Activated T-helper 1 cell treated with anti-CD3 and anti-CD28 coated beads, Interleukin-2, amount 50 U/mL, for 16 hours (primary cell): ENCODE measurements around the gene MTUS2.

ENCODE experiments used
- DNase-seq, 2 donors: peaks; one replicate each; pipeline ENCODE4 v3.0.0-alpha.2; 2020; ENCODE audit warnings: low read depth in 1 of 2, low spot score in 1 of 2

MTUS2 gene

GRCh38 chr13:29103065-29103800, 283.1 kb downstream of the MTUS2 start:
- no peak for DNase-seq

GRCh38 chr13:29104461-29104860, 284.3 kb downstream of the MTUS2 start:
- DNase-seq: no peak

DNA sequence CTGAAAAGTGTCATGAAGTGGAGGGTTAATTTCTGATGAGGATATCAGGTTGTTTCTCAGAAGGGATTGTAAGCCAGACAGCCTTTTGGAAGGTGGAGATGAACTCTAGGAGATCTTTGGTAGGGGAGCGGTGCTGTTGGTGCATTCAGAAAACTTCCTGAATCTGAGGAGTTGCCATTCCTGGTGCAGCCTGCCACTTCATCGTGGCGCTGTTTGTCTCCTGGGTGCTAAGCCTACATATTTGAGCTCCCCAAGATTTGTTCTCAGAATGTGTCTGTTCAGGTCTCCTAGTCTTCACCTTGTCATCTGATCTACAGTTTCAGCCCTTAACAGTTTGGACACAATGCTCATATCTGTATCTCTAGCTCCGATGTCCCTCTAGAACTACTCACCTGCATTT, 285.6 kb downstream of the MTUS2 start:
- no peak for DNase-seq

DNA sequence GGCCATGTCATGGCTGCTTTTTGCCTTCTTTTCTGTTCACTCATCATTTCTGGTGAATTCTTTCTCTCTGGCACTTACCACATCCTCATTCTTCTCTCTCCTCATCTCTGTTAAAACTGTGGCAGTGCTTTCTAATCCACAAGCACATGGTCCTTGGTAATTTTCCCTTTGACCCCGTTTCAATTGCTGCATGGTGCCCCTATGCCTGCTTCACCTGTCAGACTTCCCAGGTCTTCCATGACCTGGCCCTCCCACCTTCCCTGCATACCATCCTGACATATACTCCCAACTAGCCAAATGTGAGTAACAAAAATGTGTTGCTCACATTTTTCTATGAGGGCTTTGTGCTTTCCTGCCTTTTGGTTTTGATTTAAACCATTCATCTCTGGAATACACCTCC, 286.5 kb downstream of the MTUS2 start:
- no peak for DNase-seq

DNA sequence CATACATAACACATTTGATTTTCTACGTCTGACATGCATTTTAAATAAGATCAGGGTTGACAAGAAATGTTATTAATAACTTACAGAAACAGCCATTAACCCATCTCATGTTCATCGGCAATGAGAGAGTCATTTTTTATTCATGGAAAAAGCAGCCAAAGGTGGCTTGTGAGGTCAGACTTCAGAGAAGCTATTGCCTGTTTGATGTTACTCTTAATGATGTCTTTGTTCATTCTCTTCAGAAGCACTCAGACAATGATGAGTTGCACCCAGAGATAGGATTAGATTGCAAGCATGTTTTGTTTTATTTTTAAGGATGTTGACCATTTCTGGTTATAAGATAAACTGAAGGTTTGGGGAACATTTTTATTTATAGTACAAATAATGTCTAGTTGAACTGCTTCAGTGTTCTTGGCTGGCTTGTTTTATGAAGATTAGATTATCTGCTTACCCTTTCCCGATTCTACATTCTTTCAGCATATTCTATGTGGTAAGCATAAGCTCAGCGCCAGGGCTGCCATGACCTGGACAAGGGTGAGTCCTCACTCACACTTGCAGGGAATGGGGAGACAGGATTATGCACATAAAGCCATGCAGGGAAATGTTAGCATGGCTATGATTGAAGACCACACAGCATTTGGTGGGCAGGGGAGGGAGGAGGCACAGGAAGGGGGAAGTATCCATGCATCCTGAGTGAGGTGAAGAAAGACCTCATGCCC, 288.1 kb downstream of the MTUS2 start:
- no peak for DNase-seq

GRCh38 chr13:29109987-29110386, 289.8 kb downstream of the MTUS2 start:
- DNase-seq: no peak

- no peak for DNase-seq
These were observed 291.3 kb downstream of the MTUS2 start for GRCh38 chr13:29111446-29111845.

DNA sequence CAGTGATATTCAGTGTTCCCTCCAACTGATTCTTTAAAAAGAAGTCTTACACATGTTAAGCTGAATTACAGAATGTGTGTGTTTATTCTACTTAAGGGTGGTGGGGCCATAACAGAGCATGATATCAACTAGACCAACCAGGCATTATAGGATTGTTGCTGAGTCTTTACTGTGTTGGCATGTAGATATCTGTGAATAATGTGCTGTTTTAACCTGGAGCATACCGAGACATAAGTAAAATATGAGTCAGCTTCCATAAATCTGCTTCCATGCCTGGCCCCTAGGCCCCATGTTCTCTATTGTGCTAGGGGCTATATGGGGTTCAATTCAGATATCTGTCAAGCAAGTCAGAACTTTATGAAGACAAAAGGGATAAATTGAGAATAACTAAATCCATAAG, 295.7 kb downstream of the MTUS2 start:
- DNase-seq: no peak

- no peak for DNase-seq
These were observed 297.5 kb downstream of the MTUS2 start for GRCh38 chr13:29117663-29118062.

- no peak for DNase-seq
These were observed 298.3 kb downstream of the MTUS2 start for GRCh38 chr13:29118471-29118870.

DNA sequence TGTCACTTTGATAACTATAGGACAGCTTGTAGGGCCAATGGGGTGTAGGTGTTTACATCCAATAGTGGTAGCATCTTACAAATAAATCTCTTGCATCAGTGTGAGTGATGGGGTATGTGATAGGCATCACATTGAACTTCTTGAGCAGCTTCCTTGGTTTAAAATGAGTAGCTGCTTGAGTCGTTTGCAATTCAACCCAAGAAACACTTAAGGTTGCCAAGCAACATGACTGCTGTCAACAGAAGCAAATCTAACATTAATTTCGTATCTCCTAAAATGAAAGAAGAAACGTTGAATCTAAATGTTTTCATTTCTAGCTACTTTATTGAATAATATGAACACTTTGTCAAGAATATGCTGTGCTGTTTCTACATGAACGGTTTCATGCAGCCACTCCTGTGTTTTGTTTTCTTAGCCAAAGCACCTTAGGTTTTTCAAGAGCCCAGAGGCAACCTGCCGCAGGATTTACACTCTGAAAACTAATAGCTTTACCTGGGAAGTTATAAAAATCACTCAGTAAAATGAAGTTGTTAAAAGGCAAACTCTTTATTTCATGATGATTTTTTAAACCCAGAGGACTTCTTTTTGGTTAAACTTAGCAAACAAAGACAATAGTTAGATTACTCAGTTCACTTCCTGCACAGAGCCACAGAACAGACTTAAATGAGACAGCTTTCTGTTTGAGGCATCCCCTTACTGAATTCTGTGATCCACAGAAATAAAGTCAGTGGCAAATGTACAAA, 305.2 kb downstream of the MTUS2 start:
- DNase-seq: no peak

- no peak for DNase-seq
These were observed 305.8 kb downstream of the MTUS2 start for GRCh38 chr13:29125934-29126424.

DNA sequence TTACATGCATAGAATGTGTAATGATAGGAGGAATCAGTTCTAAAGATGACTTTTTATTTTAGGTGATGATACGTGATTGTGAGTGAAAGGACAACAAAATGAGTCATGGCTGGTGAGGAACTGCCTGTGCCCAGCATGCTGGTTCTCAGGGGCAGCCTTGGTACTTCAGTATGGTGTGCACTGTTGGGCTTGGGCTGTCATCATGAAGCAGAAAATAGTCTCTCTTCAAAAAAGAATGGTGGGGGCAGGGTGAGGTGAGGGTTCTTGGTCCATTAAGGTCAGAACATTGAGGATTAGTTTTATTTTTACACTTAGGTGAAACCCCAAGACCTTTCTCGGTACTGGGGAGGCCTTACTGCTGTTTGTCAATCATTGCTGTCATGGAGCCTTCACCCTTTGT, 309.5 kb downstream of the MTUS2 start:
- DNase-seq: no peak

DNA sequence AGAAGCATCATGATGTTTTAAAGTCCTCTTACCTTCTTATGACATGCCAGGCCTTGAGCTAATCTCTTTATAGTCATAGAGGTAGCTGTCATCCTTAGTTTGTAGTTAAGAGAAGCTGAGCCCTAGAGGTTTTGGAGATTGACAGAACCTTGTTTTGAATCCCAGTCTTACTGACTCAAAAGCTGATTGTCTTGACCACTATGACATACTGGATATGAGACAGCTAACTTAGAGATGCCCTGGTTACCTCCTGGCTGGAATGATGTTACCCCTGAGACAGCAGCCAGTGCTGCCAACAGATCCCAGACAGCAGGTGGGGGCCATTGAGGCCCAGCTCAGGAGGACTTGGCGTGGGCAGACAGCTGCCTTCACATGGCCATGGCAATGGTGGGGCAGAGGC, 311.0 kb downstream of the MTUS2 start:
- no peak for DNase-seq

- no peak for DNase-seq
These were observed 311.9 kb downstream of the MTUS2 start for GRCh38 chr13:29131881-29132668.

GRCh38 chr13:29136341-29136740, 316.2 kb downstream of the MTUS2 start:
- DNase-seq: no peak

DNA sequence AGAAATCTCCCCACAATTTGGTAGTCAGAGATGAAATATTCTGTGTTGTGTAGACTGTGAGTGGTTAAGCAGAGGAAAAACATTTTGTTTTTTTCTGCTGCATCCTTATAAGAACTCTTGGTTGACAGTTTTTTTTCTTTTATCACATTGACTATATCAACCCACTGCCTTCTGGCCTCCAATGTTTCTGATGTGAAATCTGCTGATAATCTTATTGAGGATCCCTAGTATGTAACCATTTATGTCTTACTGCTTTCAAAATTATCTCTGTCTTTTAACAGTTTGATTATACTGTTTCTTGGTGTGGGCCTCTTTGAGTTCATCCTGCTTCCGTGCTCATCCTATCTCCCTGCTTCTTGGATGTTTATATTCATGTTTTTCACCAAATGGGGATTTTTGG, 316.9 kb downstream of the MTUS2 start:
- DNase-seq: no peak

- DNase-seq: no peak
These were observed 317.9 kb downstream of the MTUS2 start for GRCh38 chr13:29137995-29138394.

DNA sequence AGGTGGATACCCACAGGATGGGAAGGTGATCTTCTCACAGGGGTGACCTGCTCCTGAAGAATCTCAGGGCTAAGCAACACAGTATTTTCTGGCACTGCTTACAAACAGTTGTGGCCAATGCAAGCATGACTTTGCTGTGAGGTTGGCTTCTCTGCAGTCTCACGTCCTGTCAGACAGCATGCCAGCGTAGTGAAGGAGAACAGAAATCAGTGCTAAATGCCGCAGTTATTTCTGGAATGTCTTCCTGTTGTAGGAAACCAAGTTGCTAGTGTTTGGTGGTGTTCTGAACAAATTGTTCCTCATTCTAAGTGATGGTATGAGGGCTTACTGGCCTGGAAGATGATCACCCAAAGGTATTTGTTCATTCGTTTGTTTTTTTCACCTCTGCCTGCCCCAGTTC, 320.1 kb downstream of the MTUS2 start:
- DNase-seq: no peak

DNA sequence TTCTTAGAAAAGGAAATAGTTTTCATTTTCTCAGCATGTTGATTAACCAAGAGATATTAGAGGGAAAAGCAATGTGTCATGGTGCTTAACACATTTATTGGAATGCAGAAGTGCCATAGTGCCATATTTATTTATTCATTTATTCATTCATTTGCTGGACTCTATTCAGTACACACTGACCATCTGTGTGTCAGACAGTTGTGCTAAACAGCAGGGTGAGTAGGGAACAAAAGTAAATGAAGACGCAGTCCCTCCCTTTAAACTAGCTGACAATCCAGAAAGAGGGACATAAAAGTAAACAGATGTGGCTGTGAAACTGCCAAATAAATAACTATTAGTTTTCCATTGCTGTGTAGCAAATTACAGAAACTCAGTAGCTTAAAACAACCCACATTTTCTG, 323.7 kb downstream of the MTUS2 start:
- no peak for DNase-seq

DNA sequence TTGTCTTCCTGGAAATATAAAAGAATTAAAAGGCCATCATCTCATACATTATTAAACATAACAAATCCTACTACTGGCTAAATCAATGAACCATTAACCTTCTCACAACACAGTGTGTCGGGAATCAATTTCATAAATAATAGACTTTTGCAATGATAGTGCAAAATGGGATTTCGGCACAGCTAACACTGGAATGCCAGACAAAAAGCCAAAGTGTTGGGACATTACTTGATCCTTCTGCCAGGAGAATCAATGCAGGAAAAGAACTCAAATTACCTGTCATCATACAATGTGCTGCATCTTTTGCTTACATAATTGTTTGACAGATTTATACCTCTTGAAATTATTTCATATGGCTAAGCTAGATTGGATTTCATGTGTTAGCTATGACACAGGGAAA, 334.3 kb downstream of the MTUS2 start:
- no peak for DNase-seq
